HG02981 (cell line): ENCODE data around the gene VOPP1.

ENCODE experiments used
- ATAC-seq: cut with Tn5 transposase; IDR thresholded peaks from one replicate; pipeline ENCODE4 v1.9.1; 2021; ENCODE audit warnings: mild to moderate bottlenecking, moderate library complexity; ENCODE audit not compliant: unreplicated experiment

Gene VOPP1

DNA sequence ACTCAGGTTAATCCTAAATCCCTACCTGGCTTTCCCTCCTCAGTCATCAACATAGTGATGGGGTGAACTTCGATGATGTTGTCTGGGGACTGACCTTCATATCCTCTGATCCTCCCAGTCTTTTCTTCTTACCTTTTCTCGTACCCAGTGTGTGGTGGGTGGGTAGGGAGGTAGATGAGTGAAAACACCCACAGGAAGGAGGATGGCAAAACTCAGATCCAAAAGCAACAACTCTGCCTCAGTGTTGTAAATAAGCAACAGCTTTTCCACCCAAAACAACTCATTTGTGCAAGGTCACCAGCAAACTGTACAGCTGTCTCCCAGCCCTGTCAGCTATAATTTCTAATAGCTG is 38.6 kb downstream of the VOPP1 start:
- no peak for ATAC-seq

DNA sequence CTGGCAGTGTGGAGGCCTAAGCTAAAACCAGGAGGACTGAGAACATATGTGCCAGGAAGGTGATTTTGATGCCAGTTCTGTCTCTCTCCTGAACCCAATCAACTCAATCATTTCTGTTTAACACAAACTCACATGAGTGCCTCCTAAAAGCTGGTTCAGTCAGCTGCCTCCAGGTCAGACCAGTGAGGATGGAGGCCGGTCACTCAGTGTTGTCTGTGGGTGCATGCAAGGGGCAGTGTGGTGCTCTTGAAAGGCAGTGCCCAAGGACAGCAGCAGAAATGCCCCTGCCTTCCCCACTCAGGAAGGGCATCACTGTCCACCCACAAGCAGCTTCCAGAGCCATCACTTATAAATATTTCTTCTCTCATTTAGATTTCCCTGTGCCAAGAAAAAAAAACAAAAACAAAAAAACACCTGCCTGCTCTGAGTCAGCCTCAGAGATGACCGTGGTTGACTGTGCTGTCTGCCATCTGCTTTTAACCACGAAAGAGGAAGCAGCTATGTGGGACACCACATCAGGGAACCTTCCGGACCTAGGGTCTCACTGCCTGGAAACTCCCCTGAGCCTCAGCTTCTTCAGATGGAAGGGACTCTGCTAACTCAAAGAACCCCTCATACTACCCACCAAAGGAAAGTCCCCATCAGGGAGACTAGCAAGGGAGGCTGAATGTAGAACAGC is 39.1 kb downstream of the VOPP1 start:
- peak; percentile 58 for ATAC-seq

DNA sequence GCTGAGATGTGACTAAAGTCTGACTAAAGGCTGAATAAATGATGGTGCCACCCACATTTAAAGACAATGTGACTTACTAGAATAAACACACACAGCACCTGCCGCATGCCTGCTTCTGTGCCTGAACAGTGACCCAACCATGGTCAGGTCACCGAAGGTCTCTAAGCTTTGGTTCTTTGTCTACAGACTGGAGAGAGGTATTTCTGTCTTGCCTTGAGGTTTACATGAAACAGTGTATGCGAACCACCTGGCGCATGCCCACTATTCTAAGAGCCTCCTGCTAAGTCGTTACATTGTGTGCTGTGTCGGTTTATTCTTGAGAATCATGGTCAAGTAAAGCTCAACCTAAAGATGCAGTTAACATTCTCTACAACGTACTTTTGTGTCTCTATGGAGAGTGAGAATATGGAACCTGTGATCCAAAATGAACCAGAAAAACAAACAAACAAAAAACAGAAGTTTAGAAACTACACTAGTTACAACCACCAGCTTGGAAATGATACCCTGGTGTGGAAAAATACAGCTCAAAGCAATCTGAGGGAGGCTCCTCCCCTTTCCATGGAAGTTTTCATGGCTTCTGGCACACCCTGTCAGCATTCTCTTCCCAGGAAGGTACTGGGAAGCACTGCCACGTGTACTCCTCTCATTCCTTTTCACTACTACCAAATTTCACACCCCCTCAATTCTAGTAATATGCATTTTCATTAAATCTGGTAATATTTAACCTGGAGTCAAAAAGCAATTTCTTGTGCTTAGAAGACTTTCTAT is 40.0 kb downstream of the VOPP1 start:
- ATAC-seq: no peak

DNA sequence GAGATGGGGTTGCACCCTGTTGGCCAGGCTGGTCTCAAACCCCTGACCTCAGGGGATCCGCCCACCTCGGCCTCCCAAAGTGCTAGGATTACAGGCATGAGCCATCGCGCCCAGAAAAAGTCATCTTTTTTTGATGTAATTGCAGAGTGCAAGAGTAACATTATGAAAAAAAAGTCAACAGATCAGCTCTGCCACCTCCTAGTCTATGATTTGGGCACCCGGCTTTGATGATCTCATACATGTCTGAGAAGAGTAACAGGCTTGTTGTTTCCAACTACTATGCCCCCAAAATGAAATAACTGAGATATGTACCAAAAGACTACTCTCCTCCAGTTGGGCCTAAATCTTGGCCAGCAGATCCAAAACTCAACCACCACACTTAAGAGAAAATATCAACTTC is 40.8 kb downstream of the VOPP1 start:
- no peak for ATAC-seq

DNA sequence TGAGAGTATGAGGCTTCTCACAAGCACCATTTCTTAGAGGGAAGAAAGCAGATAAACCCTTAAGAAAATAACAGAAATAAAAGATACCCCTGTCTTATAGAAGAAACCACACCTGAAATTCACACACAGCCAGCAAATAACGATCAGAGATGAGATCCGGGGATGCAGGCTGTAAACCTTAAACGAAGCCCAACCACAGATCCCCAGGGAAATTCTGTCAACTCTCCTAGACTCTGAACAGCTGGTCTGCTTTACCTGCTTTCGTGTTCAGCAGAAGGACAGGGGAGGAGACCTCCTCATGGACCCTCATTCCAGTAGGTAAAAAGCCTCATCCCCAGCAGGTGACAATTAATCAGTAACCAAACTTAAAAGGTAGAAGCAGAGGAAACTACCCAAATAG is 45.0 kb downstream of the VOPP1 start:
- ATAC-seq: no peak

DNA sequence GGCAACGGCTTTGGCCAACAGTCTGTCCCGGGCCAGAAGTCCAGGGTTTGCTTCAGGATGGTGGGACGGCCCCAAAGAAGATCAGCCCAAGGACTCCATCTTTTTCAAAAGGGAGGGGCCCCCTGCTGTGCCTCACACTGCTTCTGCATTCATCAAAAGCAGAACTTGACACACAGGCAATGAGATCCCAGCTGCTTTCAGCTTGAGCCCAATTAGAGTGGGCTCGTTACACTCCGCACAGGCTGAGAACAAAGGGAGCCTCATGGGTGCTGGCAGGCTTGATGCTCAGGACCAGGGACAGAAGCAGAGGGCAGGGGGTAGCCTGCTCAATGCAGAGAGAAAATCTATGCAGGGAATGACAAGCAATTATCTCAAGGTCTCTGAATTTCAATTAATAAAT is 45.5 kb downstream of the VOPP1 start:
- ATAC-seq: peak; percentile 55

DNA sequence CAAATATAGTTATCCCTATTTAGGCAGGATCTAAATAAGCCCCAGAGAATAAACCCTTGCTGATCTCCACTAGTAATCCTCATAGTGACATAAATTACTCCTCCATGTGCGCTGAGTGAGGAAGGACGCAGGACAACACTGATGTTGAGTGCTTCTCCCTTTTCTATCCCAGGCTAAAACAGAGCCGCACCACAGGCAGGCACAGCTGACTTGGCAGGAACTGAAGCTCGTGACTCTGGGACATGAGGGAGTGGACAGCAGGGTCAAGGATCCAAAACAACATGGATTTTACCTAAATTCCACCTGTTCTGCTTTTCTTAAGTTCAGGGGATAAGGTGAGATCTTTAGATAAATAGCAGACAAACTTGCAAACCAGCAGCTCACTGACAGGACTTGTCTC is 46.0 kb downstream of the VOPP1 start:
- ATAC-seq: no peak

DNA sequence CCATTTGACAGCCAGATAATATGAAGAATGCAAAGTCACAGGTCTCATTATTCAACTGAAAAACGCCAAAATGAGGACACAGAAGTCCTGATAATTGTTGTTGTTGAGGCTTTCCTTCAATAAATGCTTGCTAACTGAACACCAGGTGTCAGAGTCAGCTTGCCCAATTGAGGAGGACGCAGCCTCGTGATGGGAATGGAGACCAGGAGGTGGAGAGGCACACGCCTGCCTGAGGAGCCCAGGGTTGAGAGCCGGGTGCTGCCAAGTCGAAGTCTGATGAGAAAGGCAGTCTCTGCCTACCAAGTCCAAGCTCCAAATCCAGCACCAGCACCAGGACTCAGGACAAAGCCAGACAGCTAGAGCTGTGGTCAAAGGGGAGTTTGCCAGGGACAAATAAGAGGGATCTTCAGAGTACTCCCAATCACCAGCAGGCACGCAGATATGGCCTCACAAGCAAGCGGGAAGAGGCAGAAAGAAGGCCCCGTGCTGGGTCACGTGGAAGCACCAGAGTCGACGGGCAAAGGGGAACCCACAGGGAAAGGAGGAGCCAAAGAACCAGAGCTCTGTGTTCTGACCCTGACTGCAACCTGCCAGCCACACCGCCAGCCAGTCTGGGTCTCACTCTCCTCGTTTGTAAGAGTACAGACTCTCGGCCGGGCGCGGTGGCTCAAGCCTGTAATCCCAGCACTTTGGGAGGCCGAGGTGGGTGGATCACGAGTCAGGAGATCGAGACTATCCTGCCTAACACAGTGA is 47.6 kb downstream of the VOPP1 start:
- no peak for ATAC-seq

DNA sequence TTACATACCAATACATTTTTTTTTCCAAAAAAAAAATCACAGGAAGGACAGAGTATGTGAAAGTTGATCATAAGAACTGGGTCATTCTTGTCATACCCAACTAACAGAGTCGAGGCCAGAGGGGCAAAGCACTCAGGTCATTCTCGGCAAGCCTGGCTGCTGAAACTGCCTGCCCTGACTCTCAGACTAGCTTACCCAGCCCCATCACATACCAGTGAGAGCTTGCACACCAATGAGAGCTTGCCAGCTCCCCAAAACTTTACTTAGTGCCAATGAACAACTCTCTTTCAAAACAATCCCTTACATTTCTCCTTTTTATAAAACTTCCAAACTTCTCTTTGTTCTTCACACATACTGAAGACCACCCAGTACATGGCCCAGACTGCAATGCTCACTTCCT is 48.9 kb downstream of the VOPP1 start:
- no peak for ATAC-seq

DNA sequence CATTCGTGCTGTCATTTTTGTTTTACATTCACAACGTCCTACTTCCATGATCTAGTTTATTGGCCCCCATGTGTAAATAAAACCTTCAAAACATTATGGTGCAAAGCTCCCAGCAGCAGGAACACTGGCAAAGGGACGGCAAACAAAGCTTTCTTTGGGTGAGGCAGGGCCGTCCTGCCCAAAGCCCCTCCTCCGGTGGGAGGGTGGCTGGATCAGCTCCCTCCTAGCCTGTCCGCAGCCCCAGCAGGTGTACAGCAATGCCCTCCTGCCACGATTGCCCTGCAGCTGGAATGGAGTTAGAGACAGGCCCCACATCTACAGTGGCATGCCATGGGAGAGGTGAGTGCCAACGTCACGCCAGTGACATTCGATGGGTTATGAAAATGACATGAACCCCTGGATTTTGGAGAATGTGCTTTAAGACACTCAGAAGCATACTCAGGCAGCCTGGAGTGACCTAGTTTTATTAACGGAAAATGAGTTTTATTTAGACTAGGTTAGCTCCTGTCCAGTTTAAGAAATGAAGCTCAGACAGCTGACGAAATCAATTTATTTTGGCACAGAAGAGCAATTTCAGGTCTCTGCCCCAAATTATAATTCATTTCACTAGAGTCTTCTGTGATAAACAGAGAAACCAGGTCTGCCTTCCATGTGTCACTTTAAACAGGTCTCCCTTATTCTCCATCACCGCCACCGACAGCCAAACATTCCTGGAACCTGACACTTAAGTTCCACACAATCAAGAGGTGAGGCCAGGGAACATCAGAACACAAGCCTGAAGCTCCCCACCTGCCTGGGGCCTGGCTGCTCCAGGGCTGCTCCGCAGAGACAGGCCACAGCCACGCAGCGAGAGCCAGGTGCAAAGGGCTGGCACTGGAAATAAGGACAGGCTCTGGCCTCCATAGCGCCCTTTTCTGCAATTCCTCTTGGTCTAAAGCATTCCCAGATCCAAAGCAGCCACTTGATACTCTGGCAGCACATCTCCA is 50.1 kb downstream of the VOPP1 start:
- ATAC-seq: no peak

DNA sequence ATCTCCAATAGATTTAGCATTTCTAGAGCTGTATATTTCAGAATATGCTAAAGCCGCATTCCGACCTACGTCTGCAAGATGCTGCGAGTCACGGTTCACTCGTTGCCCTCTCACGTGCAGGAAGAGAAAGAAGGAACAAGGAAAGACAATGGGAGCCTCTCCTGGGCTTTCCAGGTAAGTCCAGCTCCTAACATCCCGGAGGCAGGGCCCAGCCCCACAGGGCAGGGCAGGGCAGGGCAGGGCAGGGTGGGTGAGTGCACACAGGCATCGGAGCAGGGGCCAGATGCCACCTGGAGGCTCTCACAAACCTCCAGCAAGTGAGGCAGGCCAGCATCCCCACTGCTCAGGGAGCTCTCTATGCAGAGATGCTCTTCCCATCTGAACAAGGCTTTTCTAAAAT is 50.8 kb downstream of the VOPP1 start:
- no peak for ATAC-seq

DNA sequence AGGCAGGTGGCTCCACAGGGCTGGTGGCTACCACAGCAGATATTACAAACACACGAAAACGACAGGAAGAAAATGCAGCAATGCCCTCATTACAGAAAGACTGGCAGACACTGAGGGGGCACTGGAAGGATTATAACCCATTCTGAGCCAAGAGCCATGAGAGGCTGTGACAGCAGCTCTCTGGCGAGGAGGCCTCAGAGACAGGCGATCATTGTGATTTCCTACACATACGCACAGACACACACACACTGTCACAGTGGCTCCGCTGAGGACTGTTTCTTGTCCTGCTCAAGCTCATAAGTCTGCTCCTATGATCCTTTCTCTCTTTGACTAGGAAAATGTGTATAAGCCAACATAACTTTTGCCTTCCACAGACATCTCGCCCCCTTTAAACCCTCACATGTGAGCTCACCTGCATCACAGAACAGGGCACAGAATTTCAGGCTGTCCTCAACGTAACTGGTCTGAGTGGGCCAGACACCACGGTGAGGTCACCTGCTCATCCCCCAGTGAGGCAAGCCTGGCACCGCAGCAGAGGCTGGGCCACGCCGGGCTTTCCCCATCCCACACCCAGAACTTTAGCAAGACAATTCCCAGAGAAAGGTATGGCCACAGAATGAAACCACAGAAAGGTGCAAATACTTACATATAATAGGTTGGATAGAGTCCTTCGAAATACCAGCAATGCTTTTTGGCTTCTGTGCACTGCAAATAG is 51.7 kb downstream of the VOPP1 start:
- no peak for ATAC-seq

DNA sequence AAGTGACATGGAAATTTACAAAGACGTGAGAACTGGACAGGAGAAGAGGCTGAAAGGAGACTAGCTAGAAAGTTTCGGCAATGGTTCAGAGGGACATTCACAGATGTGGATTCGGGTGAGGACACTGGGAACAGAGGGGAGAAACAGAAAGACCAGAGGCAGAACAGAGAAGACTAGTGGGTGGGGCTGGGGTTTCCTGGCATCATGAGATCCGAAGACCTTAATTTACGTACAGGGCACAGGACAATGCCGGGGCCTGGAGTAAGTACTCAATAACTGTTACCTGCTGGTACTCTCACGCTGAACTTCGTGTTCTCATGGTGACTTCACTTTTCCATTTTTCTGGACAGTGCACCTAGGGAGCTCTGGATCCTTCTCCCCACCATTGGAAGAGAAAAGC is 53.5 kb downstream of the VOPP1 start:
- no peak for ATAC-seq

DNA sequence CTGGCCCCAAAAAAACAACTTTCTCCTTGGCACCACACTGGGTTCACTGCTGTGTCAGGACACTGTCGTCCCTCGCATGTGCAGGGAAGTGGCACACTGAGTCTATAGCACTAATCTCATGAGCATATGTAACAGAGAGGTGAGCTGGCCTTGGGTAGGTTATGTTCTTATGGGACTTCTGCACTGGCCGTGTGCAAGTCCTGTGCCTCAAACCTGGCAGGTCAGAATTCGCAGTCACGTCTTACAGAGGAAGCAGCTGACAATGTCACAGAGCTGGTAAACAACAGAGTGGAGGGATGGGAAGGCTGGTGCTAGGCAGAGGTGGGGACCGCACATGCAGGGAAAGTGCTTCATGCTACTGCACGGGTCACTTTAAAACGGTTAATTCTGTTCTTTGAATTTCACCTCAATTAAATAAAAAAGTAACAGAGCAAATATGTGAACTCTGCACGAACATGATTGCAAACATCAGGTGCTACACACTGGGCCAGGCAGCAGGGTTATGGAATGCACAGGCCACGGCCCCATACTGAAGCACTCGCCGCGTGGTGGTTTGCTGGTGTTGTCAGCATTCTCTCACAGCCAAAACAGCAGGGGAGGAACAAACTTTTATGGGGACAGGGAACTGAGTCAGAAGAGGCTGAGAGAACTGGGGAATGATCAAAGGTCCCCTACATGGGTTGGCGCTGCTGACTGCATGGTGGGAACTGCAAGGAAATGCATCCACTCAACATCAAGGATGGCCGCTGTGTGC is 54.2 kb downstream of the VOPP1 start:
- ATAC-seq: no peak

DNA sequence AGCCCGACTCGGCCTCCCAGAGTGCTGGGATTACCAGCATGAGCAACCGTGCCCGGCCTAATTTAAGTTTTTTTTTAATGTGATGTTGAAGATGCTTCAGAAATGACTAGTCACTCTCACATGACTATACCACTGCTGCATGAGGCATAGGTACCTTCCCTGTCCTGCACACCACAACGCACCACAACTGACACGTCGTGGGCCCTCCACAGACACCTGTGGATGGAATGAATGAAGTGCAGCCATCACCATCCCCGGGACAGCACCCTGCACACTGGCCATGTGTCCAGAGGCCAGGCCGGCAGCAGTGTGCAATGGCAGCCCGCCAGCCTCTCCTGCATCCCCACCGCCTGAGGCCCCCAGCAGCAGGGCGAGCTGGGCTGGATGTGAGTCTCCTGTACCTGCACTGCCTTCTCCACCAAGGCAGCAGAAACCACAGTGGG is 55.1 kb downstream of the VOPP1 start:
- ATAC-seq: peak; percentile 80

DNA sequence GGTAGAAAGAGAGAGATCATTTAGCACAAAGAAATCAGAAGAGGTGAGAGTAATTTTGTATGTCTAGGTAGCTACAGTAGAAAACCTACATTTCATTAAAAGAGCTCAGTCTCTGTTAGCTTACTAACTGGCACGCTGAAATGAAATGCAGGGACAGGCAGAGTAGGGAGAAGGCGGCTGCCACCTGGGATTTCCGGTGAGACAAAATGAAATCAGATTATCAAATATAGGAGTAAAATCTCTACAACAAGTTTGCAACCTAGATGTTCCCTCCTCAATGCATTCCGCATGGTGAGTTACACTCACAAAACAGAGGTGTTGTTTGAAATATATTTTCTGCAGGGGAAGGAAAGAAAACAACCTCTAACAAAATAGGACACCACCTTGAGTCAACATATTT is 55.9 kb downstream of the VOPP1 start:
- ATAC-seq: no peak

DNA sequence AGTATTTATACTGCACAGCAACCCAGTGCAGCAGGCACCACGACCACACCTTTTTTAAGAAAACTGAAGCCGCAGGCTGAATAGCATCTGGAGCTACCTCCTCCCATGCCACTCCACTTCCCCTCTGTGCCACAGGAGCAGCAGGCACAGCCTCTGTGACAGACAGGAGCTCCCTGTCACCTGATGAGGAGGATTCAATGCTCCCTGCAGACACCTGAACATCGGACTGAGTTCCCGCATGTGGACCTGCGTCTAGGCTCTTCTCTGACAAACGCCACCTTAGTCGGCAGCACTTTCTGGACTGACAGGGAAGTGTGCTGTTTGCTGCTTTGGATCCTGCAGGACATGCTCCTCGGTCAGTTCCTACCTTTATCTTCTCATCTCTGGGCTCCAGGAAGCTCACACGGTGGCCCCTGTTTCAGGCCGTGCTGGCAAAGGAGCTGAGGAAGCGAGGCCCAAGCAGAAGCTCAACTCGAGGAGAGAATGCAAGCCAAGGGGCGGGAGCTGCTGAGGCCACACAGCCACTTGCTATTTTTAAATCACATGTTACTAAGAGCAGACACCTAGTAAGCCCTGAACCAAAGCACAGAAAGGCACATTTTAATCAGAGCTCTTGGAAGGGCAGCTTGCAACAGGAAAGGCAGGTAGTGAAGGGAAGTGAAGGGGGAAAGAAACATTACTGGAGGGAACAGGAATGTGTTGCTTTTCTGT is 56.6 kb downstream of the VOPP1 start:
- no peak for ATAC-seq

DNA sequence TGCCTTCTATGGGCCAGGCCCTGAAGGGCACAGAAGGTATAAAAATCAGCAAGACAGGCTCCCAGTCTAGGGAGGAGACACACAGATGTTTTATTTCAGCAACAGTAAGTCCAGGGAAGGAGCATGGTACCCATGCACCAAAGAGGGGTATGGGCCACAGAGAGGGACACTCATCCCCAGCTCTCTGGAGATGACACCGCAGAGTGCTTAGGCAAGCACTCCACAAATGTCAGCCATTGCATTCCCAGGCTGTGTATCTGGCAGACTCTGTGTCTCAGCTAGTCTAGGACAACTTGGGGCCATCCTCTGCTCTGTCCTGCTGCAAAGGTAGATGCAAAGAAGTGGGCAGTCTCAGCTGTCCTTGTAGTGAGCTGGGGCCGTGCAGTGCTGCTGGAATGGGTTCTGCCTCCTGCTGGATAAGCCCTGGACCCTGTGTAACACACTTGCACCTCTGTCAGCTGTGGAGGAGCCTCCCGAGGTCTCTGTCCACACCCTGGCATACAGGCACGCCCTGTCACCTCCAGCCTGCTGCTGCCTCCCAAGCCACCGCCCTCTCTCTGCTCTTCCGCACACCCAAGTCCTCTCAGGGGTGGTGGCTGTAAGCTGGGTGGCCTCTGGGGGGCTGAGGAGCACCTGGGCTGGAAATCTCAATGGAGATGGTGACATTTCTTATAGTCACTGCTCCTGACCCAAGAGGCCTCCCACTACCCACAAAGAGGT is 57.6 kb downstream of the VOPP1 start:
- no peak for ATAC-seq
